Activated T-cell treated with anti-CD3 and anti-CD28 coated beads for 4 hours (primary cell): ENCODE measurements around the gene CALML5.

Experiments used
- DNase-seq: peaks from one replicate; pipeline ENCODE4 v3.0.0-alpha.2; 2020

Gene CALML5

DNA sequence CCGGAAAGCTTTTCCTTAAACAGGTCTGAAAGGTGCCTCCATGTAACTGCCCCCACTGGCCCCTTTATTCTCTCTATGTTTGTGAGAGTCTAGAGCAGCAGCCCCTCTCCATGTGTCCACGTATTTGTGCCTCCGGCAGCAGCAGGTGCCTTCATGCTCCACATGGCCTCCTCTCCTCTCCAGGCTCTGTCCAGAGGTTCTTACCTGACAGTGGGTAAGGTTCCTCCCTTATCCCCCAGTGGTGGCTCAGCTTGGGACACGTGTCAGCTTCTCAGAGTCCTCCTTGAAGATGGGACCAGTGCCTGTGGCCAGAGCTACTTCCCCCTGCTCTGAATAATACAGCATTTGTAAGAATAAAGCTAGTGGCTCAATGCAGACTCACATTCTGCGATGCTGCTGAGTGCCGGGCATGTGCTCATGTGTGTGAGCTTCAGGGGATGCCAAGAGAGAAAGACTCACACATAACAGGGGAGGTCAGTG is 33.3 kb upstream of the CALML5 start:
- DNase-seq, result no peak

DNA sequence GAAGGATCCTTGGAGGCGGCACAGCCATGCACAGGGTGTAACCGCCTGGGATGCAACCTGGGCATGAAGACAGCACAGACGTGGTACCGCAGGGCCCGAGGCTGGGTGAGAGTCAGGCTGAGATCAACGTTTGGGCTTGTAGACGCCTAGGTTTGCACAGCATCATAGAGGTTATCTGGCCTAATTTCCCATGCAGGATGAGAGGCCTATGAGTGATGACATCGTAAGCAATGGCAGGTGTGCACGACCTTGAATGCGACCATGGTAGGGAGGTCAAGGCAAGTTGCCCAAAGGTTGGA is 32.9 kb upstream of the CALML5 start:
- DNase-seq, result no peak

DNA sequence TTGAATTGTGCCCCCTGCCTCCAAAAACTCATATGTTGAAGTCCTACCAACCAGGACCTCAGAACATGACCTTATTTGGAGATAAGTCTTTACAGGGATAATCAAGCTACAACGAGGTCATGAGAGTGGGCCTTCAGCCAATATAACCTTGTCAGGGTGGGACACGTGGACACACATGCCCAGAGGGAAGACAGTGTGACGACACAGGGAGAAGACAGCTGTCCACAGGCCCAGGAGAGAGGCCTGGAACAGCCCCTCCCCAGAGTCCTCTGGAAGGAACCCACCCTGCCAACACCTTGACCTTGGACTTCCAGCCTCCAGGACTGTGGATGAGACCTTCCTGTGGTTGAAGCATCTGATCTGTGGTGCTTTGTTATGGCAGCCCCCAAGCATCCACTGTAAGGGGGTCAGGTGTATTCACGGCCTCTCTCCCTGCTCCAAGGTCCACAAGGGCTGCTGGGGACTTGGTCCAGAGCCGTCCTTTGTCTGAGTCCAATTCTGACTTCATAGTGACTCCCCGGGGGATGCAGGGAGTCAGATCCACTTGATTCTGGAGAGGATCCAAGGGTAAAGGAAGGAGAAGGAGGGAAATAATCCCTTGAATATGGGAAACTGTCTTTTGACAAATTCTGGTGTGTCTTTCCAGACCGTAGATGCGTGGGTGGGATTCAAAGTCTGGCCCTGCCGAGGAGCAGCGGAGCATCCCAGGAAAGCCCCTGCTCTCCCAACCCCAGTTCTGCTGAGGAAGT is 32.4 kb upstream of the CALML5 start:
- no peak for DNase-seq

DNA sequence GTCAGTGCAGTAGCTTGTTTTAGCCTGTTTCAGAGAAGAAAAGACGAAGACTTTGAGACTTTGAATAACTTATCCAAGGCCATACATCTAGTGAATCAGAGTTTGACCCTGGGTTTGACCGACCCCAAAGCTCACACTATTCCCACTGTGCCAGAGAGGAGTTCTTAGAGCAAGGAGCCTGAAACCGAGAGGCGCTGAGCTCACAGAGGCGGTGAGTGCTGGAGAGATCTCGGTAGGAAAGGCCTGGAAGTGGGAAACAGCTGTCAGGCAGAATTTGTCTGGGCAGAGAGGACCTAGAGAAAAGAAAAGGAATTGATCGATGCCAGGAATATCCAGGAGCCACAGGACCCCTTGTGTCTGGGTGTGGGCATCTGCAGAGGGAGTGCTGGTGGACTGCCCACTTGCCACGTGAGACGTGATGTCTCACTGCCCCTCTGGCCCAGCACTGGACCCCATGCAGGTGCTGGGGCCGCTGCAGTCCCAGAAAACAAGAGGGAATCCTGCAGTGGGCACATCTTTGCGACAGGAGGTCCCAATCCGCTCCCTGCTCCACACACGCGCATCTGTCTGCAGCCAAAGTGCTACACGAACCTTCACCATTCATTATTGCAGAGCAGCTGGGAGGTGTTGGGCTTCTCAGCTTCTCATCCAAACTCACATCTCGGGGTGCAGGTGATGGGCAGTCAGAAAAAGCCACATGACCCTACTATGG is 31.6 kb upstream of the CALML5 start:
- no peak for DNase-seq

DNA sequence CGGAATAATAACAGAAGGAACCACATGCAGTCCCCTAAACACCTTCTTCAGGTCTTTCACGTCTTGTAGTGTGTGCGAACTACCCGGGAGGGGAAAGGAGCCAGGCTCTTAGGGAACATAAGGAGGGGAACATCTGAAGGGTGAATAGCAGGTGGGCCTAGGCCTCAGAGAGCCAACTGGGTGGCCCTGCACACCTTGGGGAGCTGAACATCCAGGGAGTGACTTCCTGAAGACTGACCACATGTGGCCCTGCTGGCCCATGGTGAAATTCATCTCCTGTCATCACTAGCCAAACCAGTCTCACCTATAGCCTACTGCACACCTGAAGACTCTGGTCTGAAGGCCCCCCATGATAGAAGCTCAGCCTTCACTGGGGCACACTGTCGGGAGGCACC is 31.0 kb upstream of the CALML5 start:
- DNase-seq, result no peak

DNA sequence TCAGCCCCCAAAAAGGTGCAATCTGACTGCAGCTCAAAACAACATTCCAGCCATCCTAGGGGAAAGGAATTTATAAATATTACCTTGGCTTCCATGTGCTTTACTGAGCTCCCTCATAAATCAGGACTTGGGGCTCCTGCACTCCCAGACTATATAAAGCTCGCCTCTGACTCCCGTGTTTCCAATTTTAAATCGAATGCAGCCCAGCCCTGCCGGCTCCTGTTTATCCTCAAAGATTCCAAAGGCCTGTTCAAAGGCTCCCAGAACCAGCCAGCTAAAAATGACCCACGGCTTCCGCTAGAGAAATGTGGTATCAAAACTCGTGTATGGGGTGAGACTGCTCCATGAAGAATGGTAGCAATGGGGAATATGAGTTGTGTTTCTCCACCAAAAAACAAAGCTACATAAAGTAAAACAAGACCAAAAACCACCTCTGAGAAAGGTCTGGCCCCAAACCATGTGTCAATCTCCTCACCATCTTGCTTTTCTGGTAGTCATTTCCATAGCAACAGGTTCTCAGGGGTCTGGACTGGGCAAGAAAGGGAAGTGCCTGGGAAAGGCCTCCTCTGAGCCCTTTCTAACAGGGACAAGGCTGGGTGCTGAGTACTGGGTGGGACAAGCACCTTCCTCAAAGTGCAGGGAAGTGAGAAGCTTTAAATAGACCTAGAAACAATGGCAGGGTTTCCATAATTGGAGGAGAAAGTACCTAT is 30.5 kb upstream of the CALML5 start:
- DNase-seq, result no peak

DNA sequence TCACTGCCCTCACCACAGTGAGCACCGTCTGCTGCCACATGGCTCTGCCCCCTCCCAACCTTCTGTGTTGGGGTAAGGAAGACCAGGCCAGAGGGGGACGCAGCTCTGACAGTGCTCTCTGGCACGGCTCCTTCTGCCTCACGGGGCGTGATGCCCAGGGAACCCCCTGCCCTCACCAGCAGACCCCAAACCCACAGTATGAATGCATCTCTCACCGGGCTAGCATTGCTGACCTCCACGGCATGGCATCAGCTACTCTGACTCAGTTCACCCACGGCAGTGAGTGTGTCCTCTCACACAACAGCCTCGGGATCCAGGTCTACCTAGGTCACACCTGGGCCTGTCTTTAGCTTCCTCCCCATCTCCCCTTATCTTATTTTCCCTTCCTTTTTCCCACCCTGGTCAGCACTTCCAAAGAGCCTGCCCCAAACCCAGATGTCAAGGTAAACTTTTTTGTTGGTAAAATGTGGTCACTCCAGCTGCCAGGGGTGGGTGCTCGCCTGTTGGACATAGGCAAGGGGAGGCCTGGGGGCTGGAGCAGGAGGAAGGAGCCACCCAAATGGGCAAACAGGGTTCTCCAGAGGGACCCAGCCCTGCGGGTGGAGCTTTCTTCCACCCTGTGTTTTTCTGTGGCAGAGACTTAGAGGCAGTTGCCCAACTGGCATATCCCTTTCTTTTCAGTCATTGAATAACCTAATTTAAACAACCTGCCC is 29.8 kb upstream of the CALML5 start:
- DNase-seq, result no peak

DNA sequence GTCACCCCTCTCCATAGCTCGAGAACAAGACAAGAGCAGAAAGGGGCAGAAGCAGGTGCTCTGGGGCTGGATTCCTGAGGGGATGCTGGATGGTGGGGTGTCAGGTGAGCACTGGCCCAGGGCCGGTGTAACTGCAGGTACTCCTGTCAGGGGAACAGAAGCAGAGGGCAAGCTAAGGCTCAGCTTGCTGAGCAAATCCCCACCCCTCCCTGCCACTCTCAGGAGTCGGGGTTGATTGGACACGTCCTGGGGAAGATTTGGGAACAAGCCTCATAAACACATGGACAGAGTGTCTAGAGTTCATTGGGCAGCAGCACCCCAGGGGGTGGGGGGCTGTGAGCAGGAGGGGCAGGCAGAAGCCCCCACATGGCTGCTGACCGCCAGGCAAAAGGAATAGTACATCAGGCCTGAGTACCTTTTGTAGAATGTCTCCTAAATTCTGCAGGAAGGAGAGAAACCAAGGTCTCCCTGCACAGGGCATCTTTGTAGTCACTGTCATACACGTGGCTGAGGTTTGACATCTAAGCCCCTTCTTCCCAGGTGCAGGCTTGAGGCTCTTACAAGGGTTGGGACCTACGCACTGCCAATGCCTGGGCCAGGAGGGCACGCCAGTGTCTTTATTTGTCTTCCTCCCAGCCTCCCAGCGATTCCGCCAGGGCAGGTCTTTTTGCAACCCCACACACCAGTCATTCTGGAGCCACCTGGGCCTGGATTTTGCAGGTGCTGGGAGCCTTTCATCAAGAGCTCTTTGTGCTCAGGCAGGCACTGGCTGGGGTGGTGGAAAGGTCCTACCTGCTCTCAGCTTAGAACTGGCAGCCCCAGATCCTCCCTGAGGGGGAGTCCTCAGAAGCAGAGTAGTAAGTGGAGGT is 28.2 kb upstream of the CALML5 start:
- DNase-seq, result no peak

DNA sequence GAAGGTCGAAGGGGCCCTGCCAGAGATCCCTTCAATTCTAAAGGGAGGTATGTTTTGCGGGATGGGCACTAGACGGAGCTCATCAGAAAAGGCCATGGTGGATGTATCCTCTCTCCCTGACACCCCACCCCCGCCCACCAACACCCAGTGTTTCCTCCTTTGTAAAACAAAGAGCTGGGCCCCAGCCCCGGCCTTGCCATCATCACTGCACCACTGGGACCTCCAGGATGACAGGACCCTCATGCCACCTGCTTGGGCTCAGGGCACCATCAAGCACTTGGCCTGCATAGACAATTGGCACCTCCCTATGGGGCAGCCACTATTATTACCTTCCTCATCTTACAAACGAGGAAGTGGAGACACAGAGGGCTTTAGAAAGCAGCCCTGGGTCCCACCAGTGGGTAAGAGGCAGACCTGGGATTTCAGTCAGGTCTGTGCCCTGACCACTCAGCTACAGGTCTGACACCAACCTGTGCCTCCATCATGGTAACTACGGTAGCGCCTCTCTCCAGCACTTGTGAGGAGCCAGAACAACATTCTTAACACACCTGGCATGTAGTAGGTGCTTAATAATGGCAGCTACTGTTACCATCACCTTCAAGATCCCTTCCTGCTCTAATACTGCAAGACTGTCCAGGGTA is 27.4 kb upstream of the CALML5 start:
- no peak for DNase-seq

DNA sequence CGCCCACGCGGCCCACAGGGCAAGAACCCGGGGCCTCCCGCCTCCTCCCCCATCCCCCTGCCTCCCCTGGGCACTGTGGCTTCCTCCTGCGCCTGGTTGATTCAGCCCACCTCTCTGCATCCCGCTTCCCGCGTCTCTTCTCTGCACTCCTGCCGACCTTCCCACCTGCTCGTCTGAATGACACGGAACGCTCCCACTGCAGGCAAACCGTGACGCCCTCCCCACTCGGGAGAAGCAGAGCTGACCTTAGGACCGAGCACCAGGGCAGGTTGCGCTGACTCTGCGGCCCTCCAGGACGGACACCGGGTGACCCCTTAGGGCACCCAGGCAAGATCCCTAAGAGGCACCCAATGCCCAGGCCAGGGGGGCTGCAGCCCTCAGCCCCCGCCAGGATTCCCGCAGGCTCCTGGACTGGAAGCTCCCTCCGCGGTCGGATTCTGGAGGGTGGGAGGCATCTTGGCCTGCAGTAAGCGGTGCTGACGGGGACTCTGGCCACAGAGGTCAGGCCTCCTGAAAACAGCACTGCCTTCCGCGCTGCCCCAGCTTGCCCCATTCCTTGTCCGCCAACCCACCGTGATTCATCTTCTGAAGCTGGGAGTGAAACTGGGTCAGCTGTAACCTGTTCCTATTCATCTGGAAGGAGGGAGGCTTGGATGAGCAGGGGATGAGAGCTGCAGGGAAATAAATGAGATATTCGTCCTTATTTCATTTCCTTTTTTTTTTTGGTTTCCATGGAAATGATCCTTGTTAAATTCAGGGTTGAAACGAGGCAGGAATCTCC is 26.4 kb upstream of the CALML5 start:
- DNase-seq, result no peak

DNA sequence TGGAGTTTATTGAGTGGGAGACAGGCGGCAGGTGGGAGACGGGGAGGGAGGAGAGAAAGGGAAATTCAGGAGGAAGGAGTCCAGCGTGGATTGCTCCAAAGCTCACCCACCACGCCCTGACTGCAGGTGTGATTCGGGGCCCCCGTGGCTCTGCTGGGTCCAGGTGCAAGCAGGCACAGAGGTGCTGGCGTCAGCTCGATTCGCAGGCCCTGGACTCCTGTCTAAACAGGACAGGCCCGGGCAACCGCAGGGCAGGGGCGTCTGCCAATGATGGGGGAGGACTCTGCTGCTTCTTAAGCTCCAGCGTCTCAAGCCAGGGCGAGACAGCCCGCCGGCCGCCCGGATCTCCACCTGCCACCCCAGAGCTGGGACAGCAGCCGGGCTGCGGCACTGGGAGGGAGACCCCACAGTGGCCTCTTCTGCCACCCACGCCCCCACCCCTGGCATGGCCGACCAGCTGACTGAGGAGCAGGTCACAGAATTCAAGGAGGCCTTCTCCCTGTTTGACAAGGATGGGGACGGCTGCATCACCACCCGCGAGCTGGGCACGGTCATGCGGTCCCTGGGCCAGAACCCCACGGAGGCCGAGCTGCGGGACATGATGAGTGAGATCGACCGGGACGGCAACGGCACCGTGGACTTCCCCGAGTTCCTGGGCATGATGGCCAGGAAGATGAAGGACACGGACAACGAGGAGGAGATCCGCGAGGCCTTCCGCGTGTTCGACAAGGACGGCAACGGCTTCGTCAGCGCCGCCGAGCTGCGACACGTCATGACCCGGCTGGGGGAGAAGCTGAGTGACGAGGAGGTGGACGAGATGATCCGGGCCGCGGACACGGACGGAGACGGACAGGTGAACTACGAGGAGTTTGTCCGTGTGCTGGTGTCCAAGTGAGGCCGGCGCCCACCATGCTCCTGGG is 25.5 kb upstream of the CALML5 start, which contains the start of gene CALML3:
Gene CALML3, plus strand, starts transcription at position 321 of the 920 bp plus-strand sequence. Its CDS starts 125 bp downstream, at position 446.
- no peak for DNase-seq

DNA sequence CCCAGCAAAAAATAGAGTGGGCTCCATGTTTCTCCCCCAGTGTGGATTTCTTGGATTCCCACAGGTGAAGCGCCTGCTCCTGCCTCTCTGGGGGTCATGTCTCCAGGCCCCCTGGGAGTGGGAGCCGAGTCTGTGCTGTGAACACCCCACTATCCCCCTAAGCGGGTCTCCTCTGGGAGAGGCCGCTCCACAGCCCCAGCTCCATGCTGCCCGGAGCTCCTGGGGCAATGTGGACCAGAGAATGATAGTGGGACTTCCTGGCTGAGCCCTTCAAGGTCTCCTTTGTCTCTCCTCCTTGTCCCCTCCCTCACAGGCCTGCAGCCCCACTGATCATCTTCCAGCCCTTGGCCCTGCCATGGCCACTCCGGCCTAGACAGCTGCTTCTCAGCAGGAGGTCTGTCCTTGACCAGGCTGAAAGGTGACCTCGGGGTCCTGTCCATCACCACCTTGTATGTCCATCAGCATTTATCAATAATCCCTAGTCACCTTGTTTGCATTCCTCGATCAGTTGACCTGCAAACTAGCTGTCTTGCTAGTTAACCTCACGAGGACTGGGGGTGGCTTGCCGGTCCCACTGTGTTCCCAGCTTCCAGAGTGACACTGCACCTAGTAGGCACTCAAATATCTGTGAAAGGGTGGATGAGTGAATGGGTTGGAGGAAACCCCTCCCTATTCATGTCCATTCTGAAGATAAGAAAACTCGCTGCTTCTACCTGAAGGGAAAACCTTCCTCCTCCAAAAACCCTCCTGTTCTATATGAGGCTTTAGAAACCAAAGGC is 24.6 kb upstream of the CALML5 start:
- no peak for DNase-seq

DNA sequence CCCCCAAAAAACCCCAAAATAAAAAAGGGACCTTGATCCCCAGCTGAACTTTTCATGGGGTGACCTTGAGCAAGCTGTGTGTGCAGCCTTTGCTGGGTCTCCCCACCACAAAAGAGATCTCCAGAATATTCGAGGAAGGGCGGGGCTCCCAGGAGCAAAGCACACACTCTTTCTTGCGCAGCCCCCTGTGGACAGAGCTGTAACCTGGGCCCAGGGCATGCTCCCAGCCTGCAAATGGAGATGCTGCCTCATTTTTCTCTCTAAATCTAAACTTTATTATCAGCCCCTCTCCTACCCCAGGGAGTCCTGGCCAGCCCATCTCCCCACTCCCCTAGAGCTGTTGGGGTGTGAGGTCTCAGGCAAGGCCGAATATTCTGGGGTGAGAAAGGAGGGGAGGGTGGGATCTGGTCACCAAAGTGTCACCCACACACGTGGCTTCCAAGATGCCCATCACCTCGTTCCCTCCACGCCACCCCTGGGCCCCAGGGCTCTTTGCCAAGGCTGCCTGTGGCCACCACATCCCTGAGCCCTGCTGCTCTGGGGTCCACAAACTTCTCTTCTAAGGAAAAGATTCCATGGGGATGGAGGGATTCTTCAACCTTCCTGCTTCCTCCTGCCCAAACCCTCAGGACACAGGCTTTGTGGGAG is 23.7 kb upstream of the CALML5 start:
- DNase-seq, result no peak

DNA sequence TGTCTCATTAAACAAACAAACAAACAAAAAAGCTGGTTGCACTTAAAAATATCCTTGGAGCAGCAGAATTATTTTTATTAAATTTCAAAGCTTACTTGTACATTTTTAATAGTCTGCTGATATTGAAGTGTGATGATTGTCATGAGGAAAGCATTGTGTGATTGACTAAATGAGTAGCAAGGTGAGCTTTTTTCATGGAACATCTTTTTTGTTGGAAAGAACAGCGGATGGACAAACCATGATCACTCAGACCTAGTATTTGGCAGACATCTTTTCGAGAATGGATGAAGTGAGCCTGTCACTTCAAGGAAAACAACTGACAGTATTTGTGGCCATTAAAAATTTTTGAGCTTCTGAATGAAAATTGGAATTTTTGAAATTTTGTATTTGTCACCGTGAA is 19.7 kb upstream of the CALML5 start:
- DNase-seq, result no peak

DNA sequence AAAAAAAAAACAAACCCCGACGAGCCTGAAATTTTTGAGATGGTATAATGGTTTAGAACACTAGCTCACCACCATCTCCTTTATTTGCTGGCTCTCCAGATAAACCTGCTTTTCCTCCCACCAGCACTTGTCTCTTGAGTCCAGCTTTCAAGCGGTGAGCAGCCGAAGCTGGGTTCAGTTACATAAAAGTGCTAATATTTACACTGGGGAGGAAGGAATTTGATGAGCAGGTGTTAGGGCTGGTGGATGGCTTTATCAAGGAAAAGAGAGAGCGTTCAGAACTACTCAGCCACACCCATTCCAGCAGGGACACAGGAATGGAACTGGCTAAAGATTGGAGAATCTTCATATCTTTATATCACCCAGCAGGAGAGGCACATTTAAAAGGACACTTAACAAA is 18.8 kb upstream of the CALML5 start:
- no peak for DNase-seq

DNA sequence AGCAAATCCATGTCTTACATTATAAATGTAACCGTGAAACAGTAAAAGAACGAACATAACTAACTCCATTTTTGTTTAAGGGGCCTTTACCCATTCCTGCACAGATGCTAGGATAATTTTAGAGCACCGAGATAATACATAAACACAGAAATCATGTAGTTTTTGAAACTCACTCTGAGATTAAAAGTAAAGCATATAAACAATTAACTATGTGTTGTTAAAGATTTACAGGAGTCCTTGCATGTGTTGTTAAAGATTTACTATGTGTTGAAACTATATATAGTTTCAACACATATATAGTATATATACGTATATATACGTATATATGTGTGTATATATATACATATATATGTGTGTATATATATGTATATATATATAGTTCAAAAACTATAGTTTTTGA is 18.2 kb upstream of the CALML5 start:
- DNase-seq, result no peak

DNA sequence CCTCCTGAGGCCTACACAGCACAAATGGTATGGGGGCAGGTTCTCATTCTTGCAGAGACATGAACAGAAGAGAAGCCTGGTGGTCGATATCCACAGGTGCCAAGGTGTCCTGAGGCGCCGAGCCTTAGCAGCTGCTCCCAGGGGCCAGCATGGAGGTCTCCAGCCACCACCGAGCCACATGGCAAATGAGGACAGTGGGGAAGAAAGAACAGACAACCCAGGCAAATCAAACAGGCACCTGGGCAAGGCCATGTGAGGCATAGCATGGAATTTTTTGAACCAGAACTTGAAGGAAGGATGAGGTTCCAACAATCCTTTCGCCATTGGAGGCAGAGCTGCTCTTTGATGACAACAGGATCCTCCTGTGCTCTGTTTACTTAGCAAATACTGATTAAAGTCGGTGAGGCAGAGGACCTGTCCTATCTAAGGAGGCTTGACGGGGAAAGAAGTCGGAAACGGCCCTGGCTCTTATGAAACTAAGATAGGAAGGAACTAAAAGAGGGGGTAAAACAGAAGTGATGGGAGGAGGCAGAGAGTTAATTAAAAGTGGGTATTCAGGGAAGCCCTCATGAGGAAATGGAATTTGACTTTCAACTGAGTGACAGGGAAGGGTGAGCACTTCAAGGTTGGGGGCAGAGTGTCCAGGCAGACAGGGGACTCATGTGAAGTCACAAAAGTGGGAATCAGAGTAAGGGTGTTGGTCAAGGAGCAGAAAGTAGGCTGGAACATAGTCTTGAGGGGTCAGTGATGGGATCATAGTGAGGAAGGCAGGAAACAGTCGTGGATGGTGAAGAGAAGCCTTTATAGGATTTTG is 16.8 kb upstream of the CALML5 start:
- no peak for DNase-seq
